ENCODE data around the gene PAQR7.

GRCh38 chr1:25906644-25907300, 31.3 kb upstream of the PAQR7 start:
- no peak for TF ChIP-seq CTCF (IDR thresholded peaks at IDR 0.05; ENCODE audit: insufficient read depth, low read depth, low read length)
- TF ChIP-seq EZH2 (IDR thresholded peaks at IDR 0.05; ENCODE audit: insufficient read depth, low read length), result no peak

Measured in astrocyte (in vitro differentiated cells and primary cell).